HL-60 (cell line): Measurements from ENCODE around the gene TOX4.

Experiments used
- DNase-seq, 2 experiments: peaks; one replicate each; pipeline ENCODE4 v3.0.0-alpha.2; 2010 to 2020; ENCODE audit warnings: low read depth in 1 of 2, low spot score in 1 of 2
- H3K27ac ChIP-seq: fragments of 250-450 bp; sonication (Bioruptor Pico); replicated peaks from 2 replicates; pipeline ENCODE4 v1.5.1; 2020; ENCODE audit warnings: mild to moderate bottlenecking, moderate library complexity
- H3K27me3 ChIP-seq: fragments of 250-450 bp; sonication (Bioruptor Pico); 2 replicates; pipeline ENCODE4 v1.5.1; 2021; ENCODE audit warnings: mild to moderate bottlenecking, moderate library complexity; ENCODE audit not compliant: insufficient read depth, poor library complexity, severe bottlenecking
- H3K4me3 ChIP-seq: replicated peaks from 2 replicates; pipeline ENCODE4 v1.5.1; 2011; ENCODE audit warnings: mild to moderate bottlenecking, control low read depth, low read length; ENCODE audit not compliant: insufficient read depth
- CTCF ChIP-seq: IDR thresholded peaks from one replicate; pipeline ENCODE4 v1.5.1; 2011; ENCODE audit warnings: low read length, control low read depth, inconsistent platforms; ENCODE audit not compliant: insufficient read depth
- GABPA ChIP-seq: IDR thresholded peaks from 2 replicates; pipeline ENCODE4 v1.6.1; 2012; ENCODE audit warnings: low read depth
- POLR2AphosphoS5 ChIP-seq: IDR thresholded peaks from 2 replicates; pipeline ENCODE4 v1.6.1; 2012; ENCODE audit warnings: low read depth
- REST ChIP-seq: IDR thresholded peaks from 2 replicates; pipeline ENCODE4 v1.6.1; 2012; ENCODE audit warnings: low read depth; ENCODE audit not compliant: insufficient replicate concordance
- SPI1 ChIP-seq: IDR thresholded peaks from 2 replicates; pipeline ENCODE4 v1.6.1; 2012; ENCODE audit warnings: low read depth, mild to moderate bottlenecking, borderline replicate concordance

TOX4 gene

GRCh38 chr14:21503376-21503775, 26.4 kb downstream of the TOX4 start:
- Histone ChIP-seq H3K27me3 (no peaks in the 10 kb centered on the region), H3K4me3 (no peak overlapping the region), H3K27ac (no peak overlapping the region)
- no peak for DNase-seq
- TF ChIP-seq SPI1 (no peak), REST (no peak), POLR2AphosphoS5 (no peak), CTCF (no peak), GABPA (no peak)

- no peak for DNase-seq
- no peak overlapping the region for H3K27ac ChIP-seq
- TF ChIP-seq CTCF (no peak), GABPA (no peak), REST (no peak), SPI1 (no peak), POLR2AphosphoS5 (no peak)
- no peak overlapping the region for H3K4me3 ChIP-seq
- no peaks in the 10 kb centered on the region for H3K27me3 ChIP-seq
Measured at GRCh38 chr14:21505012-21505553, 28.1 kb downstream of the TOX4 start.

- no peaks in the 10 kb centered on the region for H3K27me3 ChIP-seq
- TF ChIP-seq CTCF (no peak), SPI1 (no peak), REST (no peak), GABPA (no peak), POLR2AphosphoS5 (no peak)
- DNase-seq, result no peak
- H3K4me3 ChIP-seq, result no peak overlapping the region
- no peak overlapping the region for H3K27ac ChIP-seq
Measured at GRCh38 chr14:21506557-21506956, 29.6 kb downstream of the TOX4 start.
